ENCODE results near the gene GYG1. TPM values are rescaled to one million over a fixed set of nuclear protein-coding genes. Genes with fewer than 3 reads are reported as not detected.

The GYG1 gene
- total and polyA plus RNA-seq, 3 donors from 2014 or later: 128 to 303 (median 138) TPM

- Histone ChIP-seq H3K4me3 (no peak overlapping the region), H3K27me3 (no peaks in the 10 kb centered on the region), H3K36me3 (ENCODE audit: low read depth, missing control alignments) (no peaks in the 10 kb centered on the region), H3K27ac (no peak overlapping the region), H3K9me3 (no peaks in the 10 kb centered on the region), H3K4me1 (peaks cover 7% of the 10 kb centered on the region)
- TF ChIP-seq POLR2A (IDR thresholded peaks at IDR 0.05) (no peak), CTCF (IDR thresholded peaks at IDR 0.05) (no peak)
- 80 to 95% methylated on average over 3 of the region's 3 CpGs for WGBS, 2 donors
- DNase-seq: no peak
- intact Hi-C loops (cut with DNase I; ENCODE audit: low total_unique reads): no loop called here
Measured at GRCh38 chr3:149001727-149002126, 10.4 kb downstream of the GYG1 start.

- intact Hi-C loops (cut with DNase I; ENCODE audit: low total_unique reads): no loop called here
- Histone ChIP-seq H3K36me3 (ENCODE audit: low read depth, missing control alignments) (no peaks in the 10 kb centered on the region), H3K9me3 (no peaks in the 10 kb centered on the region), H3K27me3 (no peaks in the 10 kb centered on the region), H3K4me3 (no peak overlapping the region), H3K27ac (no peak overlapping the region), H3K4me1 (no peaks in the 10 kb centered on the region)
- TF ChIP-seq POLR2A (IDR thresholded peaks at IDR 0.05): no peak
- no peak for TF ChIP-seq CTCF (IDR thresholded peaks at IDR 0.05)
- no peak for DNase-seq
- 83 to 88% methylated on average over 6 of the region's 6 CpGs for WGBS, 2 donors
Measured at GRCh38 chr3:149003653-149004305, 12.4 kb downstream of the GYG1 start.

- 57 to 65% methylated on average over 4 of the region's 4 CpGs for WGBS, 2 donors
- intact Hi-C loops (cut with DNase I; ENCODE audit: low total_unique reads): no loop called here
- peaks cover 4% of the 10 kb centered on the region for H3K4me1 ChIP-seq
- H3K9me3 ChIP-seq: no peaks in the 10 kb centered on the region
- no peaks in the 10 kb centered on the region for H3K27me3 ChIP-seq
- no peak overlapping the region for H3K27ac ChIP-seq
- no peaks in the 10 kb centered on the region for H3K36me3 ChIP-seq (ENCODE audit: low read depth, missing control alignments)
- no peak overlapping the region for H3K4me3 ChIP-seq
- DNase-seq: no peak
- no peak for TF ChIP-seq CTCF (IDR thresholded peaks at IDR 0.05)
- TF ChIP-seq POLR2A (IDR thresholded peaks at IDR 0.05): no peak
Measured at GRCh38 chr3:149004622-149005021, 13.3 kb downstream of the GYG1 start.

- no peaks in the 10 kb centered on the region for H3K36me3 ChIP-seq (ENCODE audit: low read depth, missing control alignments)
- peaks cover 12% of the 10 kb centered on the region for H3K4me1 ChIP-seq
- WGBS, 2 donors: 68 to 87% methylated on average over 1 of the region's 1 CpG
- no peaks in the 10 kb centered on the region for H3K9me3 ChIP-seq
- H3K4me3 ChIP-seq: no peak overlapping the region
- intact Hi-C loops (cut with DNase I; ENCODE audit: low total_unique reads): no loop called here
- no peak overlapping the region for H3K27ac ChIP-seq
- TF ChIP-seq POLR2A (IDR thresholded peaks at IDR 0.05) (no peak), CTCF (IDR thresholded peaks at IDR 0.05) (no peak)
- no peaks in the 10 kb centered on the region for H3K27me3 ChIP-seq
- no peak for DNase-seq
Measured at GRCh38 chr3:149005416-149005815, 14.1 kb downstream of the GYG1 start.
